Panc1 (cell line): ENCODE results near the gene BIRC6. TPM values are rescaled to one million over a fixed set of nuclear protein-coding genes. Genes with fewer than 3 reads are reported as not detected.
"Not testable (repeated sequence)": the region's sequence is repeated elsewhere in the genome, so short reads cannot be mapped to it uniquely, and the experiment has no call there.

Source experiments
- ATAC-seq: fragments of 200-7000 bp; cut with Tn5 transposase; 2 replicates; pipeline ENCODE4 v1.9.1; 2020; ENCODE audit warnings: mild to moderate bottlenecking, moderate library complexity
- BruUV-seq: library from RNA; stranded (reverse); fragments of 400-500 nt; replicated peaks from 2 replicates; lab custom pipeline; 2021; lab: Mats Ljungman, UMichigan
- CTCF ChIA-PET: fragments of 300-600 bp; sonication (Branson Sonifier 250); formaldehyde crosslinking; loops from one replicate; lab custom pipeline; 2022; ENCODE audit warnings: antibody characterized with exemption; lab: Charles Lee
- POLR2A ChIA-PET: fragments of 300-600 bp; sonication (Branson Sonifier 250); formaldehyde crosslinking; loops from one replicate; lab custom pipeline; 2022; ENCODE audit warnings: antibody characterized with exemption; lab: Charles Lee
- DNase-seq: peaks from one replicate; pipeline ENCODE4 v3.0.0-alpha.2; 2010; ENCODE audit warnings: low read depth, low spot score
- H3K27ac ChIP-seq: 2 replicates; pipeline ENCODE4 v1.5.1; 2011; ENCODE audit warnings: mild to moderate bottlenecking, low read length, inconsistent platforms
- H3K27me3 ChIP-seq: fragments of 200-500 bp; sonication (Bioruptor generic); 2 replicates; pipeline ENCODE4 v1.6.0; 2014; ENCODE audit warnings: low read length, inconsistent platforms; ENCODE audit not compliant: control insufficient read depth, insufficient read depth
- H3K36me3 ChIP-seq: fragments of 200-500 bp; sonication (Bioruptor generic); 2 replicates; pipeline ENCODE4 v1.5.1; 2014; ENCODE audit warnings: inconsistent platforms, mild to moderate bottlenecking, low read length, moderate library complexity; ENCODE audit not compliant: control insufficient read depth, insufficient read depth
- H3K4me1 ChIP-seq: 2 replicates; pipeline ENCODE4 v1.5.1; 2011; ENCODE audit warnings: inconsistent platforms, mild to moderate bottlenecking, low read length, moderate library complexity; ENCODE audit not compliant: control insufficient read depth, insufficient read depth
- H3K4me3 ChIP-seq, 2 experiments: 2 replicates each; pipeline ENCODE4 v1.5.1; 2011 to 2012; ENCODE audit warnings: low read depth in 2 of 2, low read length in 2 of 2, mild to moderate bottlenecking in 2 of 2, inconsistent platforms in 1 of 2, moderate library complexity in 1 of 2
- H3K9me3 ChIP-seq: fragments of 200-500 bp; sonication (Bioruptor generic); 2 replicates; pipeline ENCODE4 v1.5.1; 2014; ENCODE audit warnings: low read depth, mild to moderate bottlenecking, inconsistent platforms, low read length, moderate library complexity; ENCODE audit not compliant: control insufficient read depth, insufficient read depth
- POLR2AphosphoS5 ChIP-seq: IDR thresholded peaks from 2 replicates; pipeline ENCODE4 v1.6.1; 2012; ENCODE audit warnings: mild to moderate bottlenecking, low read depth, low read length, moderate library complexity
- SIN3A ChIP-seq: IDR thresholded peaks from 2 replicates; pipeline ENCODE4 v1.6.1; 2012; ENCODE audit warnings: low read depth, mild to moderate bottlenecking, low read length, moderate library complexity, borderline replicate concordance; ENCODE audit not compliant: insufficient read depth
- TCF7L2 ChIP-seq: IDR thresholded peaks from 2 replicates; pipeline ENCODE4 v1.6.1; 2011; ENCODE audit warnings: mild to moderate bottlenecking, low read depth, low read length, inconsistent platforms
- in situ Hi-C: cut with HindIII; loops from 2 replicates; pipeline ENCODE4 v1.10.0; 2016; ENCODE audit warnings: low sequenced_read_pairs, low pct_unique_long_range_greater_than_20kb
- intact Hi-C: fragments of 100-400 bp; cut with micrococcal nuclease; formaldehyde crosslinking; loops from one replicate; pipeline ENCODE4 v1.10.0; 2022; ENCODE audit not compliant: unreplicated experiment
- total RNA-seq: library from RNA; stranded (reverse); gene quantifications from one replicate; pipeline ENCODE4 v1.2.1, GENCODE V29; 2021; ENCODE audit not compliant: unreplicated experiment
- TF ChIP-seq, protein P1 (sequence below): fragments of 450-650 bp; IDR thresholded peaks from 2 replicates; pipeline ENCODE4 v1.5.1; 2017; ENCODE audit warnings: mild to moderate bottlenecking
- TF ChIP-seq, protein P2 (sequence below), 2 experiments: IDR thresholded peaks; 2 replicates each; pipeline ENCODE4 v1.6.1; 2011 to 2012; ENCODE audit warnings: low read depth in 2 of 2, control low read depth in 1 of 2, low read length in 1 of 2, mild to moderate bottlenecking in 1 of 2, moderate library complexity in 1 of 2; ENCODE audit not compliant: insufficient read depth in 1 of 2

BIRC6 gene
- total RNA-seq, 1 experiment from 2014 or later, result 73.1 TPM

GRCh38 chr2:32633040-32633439 lies 276.2 kb downstream of the BIRC6 start:
- H3K4me3 ChIP-seq, result no peak overlapping the region
- in situ Hi-C loops, result no loop called here
- DNase-seq, result no peak
- ChIA-PET CTCF (no interaction called here), POLR2A (no interaction called here)
- no peaks in the 10 kb centered on the region for H3K27me3 ChIP-seq
- ATAC-seq, result no peak
- no peak overlapping the region for H3K27ac ChIP-seq
- no peaks in the 10 kb centered on the region for H3K9me3 ChIP-seq
- H3K4me1 ChIP-seq, result peaks cover 3% of the 10 kb centered on the region; the same call in 1 of the 2 replicates
- intact Hi-C loops, result no loop called here
- no TSS peak for BruUV-seq
- peaks cover 3% of the 10 kb centered on the region for H3K36me3 ChIP-seq
- TF ChIP-seq SIN3A, result no peak
- TF ChIP-seq, protein P1, sequence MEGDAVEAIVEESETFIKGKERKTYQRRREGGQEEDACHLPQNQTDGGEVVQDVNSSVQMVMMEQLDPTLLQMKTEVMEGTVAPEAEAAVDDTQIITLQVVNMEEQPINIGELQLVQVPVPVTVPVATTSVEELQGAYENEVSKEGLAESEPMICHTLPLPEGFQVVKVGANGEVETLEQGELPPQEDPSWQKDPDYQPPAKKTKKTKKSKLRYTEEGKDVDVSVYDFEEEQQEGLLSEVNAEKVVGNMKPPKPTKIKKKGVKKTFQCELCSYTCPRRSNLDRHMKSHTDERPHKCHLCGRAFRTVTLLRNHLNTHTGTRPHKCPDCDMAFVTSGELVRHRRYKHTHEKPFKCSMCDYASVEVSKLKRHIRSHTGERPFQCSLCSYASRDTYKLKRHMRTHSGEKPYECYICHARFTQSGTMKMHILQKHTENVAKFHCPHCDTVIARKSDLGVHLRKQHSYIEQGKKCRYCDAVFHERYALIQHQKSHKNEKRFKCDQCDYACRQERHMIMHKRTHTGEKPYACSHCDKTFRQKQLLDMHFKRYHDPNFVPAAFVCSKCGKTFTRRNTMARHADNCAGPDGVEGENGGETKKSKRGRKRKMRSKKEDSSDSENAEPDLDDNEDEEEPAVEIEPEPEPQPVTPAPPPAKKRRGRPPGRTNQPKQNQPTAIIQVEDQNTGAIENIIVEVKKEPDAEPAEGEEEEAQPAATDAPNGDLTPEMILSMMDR, result no peak
- TF ChIP-seq POLR2AphosphoS5, result no peak
- TF ChIP-seq, protein P2, sequence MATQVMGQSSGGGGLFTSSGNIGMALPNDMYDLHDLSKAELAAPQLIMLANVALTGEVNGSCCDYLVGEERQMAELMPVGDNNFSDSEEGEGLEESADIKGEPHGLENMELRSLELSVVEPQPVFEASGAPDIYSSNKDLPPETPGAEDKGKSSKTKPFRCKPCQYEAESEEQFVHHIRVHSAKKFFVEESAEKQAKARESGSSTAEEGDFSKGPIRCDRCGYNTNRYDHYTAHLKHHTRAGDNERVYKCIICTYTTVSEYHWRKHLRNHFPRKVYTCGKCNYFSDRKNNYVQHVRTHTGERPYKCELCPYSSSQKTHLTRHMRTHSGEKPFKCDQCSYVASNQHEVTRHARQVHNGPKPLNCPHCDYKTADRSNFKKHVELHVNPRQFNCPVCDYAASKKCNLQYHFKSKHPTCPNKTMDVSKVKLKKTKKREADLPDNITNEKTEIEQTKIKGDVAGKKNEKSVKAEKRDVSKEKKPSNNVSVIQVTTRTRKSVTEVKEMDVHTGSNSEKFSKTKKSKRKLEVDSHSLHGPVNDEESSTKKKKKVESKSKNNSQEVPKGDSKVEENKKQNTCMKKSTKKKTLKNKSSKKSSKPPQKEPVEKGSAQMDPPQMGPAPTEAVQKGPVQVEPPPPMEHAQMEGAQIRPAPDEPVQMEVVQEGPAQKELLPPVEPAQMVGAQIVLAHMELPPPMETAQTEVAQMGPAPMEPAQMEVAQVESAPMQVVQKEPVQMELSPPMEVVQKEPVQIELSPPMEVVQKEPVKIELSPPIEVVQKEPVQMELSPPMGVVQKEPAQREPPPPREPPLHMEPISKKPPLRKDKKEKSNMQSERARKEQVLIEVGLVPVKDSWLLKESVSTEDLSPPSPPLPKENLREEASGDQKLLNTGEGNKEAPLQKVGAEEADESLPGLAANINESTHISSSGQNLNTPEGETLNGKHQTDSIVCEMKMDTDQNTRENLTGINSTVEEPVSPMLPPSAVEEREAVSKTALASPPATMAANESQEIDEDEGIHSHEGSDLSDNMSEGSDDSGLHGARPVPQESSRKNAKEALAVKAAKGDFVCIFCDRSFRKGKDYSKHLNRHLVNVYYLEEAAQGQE (IDR thresholded peaks at IDR 0.05; ENCODE audit: insufficient read depth in 1 of 2, low read depth in 2 of 2, low read length in 1 of 2), result no peak
- TF ChIP-seq TCF7L2, result no peak

- POLR2A ChIA-PET, CTCF ChIA-PET, intact Hi-C loops: not testable (repeated sequence)
Measured at GRCh38 chr2:32638548-32638947, 281.7 kb downstream of the BIRC6 start.

GRCh38 chr2:32641180-32641579 lies 284.4 kb downstream of the BIRC6 start:
- H3K36me3 ChIP-seq, result 0 out of 2 replicates have a peak, but pooled peaks cover 5% of the 10 kb centered on the region
- DNase-seq, result no peak
- TF ChIP-seq TCF7L2 (no peak), POLR2AphosphoS5 (no peak), SIN3A (no peak)
- TF ChIP-seq, protein P1, result no peak
- TF ChIP-seq, protein P2 (IDR thresholded peaks at IDR 0.05; ENCODE audit: insufficient read depth in 1 of 2, low read depth in 2 of 2, low read length in 1 of 2), result no peak
- H3K27ac ChIP-seq, result no peak overlapping the region
- no peak overlapping the region for H3K4me3 ChIP-seq
- CTCF ChIA-PET, result no interaction called here
- TSS peak; percentile 79 for BruUV-seq
- H3K4me1 ChIP-seq, result no peaks in the 10 kb centered on the region
- intact Hi-C loops, result no loop called here
- H3K9me3 ChIP-seq, result no peaks in the 10 kb centered on the region
- in situ Hi-C loops, result no loop called here
- POLR2A ChIA-PET, result no interaction called here
- ATAC-seq, result no peak
- no peaks in the 10 kb centered on the region for H3K27me3 ChIP-seq

More at GRCh38 chr2:32638548-32638947, 281.7 kb downstream of the BIRC6 start:
- H3K9me3 ChIP-seq, H3K4me3 ChIP-seq, H3K36me3 ChIP-seq, H3K27ac ChIP-seq, BruUV-seq, H3K4me1 ChIP-seq, in situ Hi-C loops, H3K27me3 ChIP-seq, DNase-seq, ATAC-seq: not testable (repeated sequence)
